GM18502 (cell line): ENCODE results near the gene GADD45G.

ENCODE experiments used
- ATAC-seq: cut with Tn5 transposase; IDR thresholded peaks from one replicate; pipeline ENCODE4 v1.9.1; 2021; ENCODE audit warnings: mild to moderate bottlenecking; ENCODE audit not compliant: unreplicated experiment, poor library complexity

GADD45G gene

DNA sequence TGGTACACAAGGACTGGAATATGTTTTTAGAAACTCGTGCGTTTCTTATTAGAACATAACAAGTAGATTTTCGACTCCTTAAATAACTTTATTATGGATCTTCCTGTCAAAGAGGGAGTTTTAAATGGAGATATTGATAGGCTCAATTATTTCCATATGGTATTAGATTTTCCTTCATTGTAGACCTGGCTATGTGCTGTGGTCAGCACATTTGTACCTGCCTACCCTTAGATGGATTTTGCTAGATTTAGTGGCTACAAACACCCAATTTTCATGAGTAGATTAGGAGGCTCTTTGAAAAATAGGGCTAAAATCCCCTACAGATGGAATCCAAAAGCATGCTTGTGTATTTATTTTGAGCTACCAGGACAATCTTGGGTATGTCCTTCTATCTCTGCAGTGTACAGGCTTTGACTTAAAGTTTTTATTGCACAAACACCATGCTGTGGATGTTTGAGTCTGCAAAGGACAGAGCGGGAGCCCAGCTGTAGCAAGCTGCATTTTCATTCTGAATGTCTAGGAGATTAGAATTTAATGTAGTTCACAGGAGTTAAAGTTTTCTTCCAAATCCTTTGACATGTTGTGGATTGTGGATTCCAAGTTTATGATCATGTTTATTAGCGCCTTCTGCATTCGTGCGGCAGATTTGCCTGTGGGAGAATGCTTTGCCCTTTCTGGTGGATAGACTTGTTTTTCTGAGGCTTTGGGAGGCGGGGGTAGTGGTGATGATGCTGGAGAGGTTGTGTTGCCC is 41.6 kb downstream of the GADD45G start:
- ATAC-seq = no peak

DNA sequence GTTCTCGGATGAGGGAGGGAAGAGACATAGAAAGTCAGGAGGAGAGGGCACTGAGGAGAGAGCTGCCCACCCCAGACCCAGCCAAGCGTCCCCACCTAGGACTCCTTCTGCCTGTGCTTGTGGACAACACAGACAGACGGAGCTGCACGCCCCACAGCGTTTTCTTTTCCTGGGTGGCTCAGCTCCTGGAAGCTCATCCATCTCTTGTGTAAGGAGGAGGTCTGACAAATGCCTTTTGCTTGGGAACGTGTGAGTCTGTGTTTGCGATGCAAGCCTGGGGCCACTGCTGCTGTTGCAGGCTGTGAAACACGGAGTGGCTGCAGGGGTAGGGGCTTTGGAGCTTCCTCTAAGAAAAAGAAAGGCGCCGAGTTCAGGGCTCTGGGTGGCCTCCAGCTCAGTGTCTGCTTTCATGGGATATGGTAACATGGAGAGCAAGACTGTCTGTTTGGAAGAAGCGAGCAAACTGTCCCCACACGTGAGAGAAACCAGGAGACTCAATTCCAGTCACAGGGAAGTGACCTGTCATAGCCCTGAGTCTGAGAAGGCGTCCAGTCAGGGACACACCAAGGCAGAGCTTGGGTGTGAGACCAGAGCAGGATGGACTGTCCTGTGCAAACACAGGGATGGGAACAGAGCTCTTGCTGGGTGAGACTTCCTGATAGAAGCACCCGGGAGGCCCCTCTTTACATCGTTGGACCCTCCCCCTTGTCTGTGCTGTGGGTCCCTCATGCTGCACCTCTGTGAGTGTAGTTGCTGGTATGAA is 42.7 kb downstream of the GADD45G start:
- no peak for ATAC-seq

DNA sequence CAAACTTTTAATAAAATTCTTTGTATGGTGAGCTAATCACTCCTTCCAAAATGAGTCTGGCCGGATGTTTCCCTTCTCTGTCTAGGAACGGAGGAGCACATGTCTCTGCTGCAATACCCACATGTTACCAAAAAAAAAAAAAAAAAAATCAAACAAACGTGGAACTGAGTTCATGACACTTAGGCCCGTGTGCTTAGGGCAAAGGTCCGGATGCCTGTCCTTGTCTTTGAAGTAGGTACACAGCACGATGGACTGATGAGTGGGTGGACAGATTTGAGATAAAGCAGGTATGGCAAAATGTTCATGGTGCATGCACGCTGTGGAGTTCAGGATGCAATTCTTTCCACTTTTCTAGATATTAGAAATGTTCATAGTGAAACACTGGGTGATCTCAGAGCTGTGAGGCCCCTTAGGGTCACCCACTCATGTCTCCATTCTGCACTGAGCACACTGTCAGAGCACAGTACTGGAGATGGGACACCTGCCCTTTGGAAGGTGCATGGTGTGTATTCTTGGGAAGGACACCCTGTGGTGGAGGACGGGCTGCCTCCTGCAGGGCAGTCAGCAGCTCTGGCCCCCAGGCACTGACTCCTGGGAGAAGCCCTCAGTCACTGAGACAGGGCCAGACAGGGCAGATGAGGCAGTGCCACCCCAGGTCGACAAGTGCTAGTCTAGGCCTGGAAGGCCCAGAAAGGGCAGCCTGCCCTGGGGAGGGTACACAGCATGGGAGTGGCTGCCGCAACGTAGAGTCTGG is 43.6 kb downstream of the GADD45G start:
- ATAC-seq = no peak

DNA sequence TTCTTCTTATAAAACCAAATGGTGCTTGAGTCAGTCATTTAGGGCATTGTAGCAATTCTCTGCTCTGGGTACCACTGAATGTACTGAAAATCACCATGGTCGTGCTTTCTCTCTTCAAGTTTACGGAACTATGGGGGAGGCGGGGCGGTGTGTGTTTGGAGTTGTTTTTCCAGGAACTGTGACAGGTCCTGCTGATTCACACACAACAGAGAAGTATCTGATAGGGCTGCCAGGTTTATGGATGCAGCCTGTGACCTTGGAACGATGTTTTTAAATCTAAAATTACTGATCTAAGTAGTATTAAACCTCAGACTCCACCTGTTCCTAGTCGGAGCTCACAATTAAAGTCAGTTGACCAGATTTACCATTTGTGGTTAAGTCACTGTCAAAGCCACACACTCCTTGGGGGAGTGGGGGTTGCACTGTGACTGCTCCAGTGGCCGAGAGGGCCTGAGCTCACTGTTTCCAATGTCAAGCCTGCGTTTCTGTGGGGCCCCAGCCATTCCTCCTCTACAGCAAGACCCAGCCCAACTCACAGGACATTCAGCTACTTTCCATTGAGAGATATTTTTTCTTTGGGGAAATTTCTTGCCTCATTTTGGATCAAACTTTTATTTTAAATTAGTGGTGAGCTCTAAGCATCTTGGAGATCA is 44.4 kb downstream of the GADD45G start:
- no peak for ATAC-seq

DNA sequence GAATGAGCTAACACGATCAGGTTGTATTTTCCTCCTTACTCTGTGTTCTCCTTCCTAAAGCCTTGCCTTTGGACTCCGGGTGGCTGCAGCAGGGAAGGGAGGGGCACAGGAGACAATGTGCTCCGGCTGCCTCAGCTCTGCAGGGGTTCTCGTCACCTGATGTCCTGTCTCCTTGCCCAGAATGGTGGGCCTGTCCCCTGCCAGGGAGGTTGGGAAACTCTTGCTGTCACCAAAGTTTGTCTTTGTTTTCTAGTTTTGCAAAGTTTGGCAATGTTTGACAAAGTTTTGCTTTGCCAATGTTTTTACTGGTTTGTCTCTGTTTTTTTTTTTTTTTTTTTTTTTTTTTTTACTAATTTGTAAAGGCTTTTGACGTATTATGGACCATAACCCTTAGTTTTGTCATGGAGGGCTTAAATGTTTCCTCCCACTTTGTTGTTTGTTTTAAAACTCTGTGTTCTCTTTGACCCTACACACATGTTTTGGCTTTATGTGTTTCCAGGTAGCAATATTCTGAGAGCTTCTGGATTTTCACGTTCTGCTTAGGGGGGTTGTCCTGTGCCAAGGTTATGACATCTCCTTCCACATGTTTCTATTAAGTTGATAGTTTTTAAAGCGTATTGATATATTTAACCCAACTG is 49.3 kb downstream of the GADD45G start:
- ATAC-seq = no peak

DNA sequence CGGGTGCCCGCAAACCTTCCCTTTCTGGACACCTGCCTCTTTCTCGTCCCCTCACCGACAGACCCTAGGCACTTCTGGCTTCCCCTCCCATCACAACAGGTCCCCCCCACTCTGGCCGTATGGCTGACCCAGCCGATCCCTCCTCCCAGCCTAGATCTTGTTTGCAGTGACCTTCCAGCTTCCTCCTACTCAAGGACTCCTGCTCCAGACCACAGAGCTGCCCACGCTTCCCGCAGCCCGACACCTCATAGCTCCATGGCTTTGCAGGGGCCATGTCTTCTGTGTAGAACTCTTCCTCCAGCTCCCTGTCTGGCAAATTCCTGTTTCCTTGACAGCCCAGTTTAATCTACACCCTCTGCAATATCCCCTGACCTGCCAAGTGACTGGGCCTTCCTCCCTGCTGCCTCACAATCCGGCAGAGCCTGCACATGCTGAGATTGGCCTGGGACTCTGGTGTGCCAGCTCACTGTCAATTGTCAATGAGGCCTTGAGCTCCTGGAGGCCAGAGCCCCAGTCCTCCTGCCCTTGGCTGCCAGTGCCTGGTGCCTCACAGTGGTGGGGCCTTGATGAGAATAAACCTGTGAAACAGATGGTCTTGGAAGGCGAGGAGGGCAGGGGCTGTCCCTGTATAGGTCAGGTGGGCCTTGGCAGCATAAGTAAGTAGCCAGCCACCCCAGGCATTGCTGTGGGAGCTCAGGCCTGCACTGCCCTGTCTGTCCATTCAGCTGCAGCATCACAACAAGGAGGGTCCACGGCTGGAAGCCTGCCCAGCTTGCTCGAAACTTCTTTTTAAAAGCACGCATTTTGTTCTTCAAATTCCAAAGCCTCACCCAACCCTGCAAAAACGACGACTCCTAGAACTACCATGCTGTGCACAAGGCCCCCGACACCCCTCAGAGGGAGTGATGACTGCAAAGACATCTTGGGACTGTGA is 50.5 kb downstream of the GADD45G start:
- no peak for ATAC-seq
